Brain microvascular endothelial cell (primary cell): Measurements from ENCODE around the gene PPP1R10.

Source experiments
- DNase-seq: peaks from one replicate; pipeline ENCODE4 v3.0.0-alpha.2; 2020
- H3K27ac ChIP-seq: fragments of 250-450 bp; sonication (Bioruptor Pico); 2 replicates; pipeline ENCODE4 v1.5.1; 2020; ENCODE audit warnings: mild to moderate bottlenecking, moderate library complexity
- H3K27me3 ChIP-seq: fragments of 250-450 bp; sonication (Bioruptor Pico); replicated peaks from 2 replicates; pipeline ENCODE4 v1.5.1; 2020; ENCODE audit warnings: mild to moderate bottlenecking
- H3K36me3 ChIP-seq: fragments of 250-450 bp; sonication (Bioruptor Pico); replicated peaks from 2 replicates; pipeline ENCODE4 v1.5.1; 2020; ENCODE audit warnings: mild to moderate bottlenecking
- H3K4me3 ChIP-seq: 2 replicates; pipeline ENCODE4 v1.5.1; 2011; ENCODE audit warnings: low read depth, mild to moderate bottlenecking, control low read depth, low read length, moderate library complexity
- in situ Hi-C: cut with HindIII; loops from 2 replicates; pipeline ENCODE4 v1.10.0; 2017; ENCODE audit warnings: low sequenced_read_pairs, low pct_ligation_motif_present
- TF ChIP-seq, protein P1 (sequence below): IDR thresholded peaks from 2 replicates; pipeline ENCODE4 v1.5.1; 2011; ENCODE audit warnings: low read depth, mild to moderate bottlenecking, moderate library complexity, low read length, control low read depth, inconsistent platforms; ENCODE audit errors: missing control alignments

PPP1R10 gene

DNA sequence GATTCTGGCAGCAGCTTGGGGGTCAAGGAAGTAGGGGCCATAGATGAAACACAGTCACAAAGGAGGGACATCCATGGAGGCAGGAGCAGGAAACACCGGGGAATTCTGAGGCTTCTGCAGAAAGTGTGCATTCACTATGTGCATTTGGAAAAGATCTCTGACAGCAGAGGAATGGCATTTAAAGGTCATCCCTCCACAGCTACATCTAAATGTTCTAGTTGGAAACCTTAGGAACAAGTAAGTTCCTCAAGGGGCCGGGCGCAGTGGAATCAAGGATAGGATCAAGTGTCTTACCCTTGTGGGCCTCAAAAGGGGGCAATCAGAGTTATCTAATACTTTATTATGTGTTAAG lies 38.7 kb upstream of the PPP1R10 start:
- Histone ChIP-seq H3K27ac (no peak overlapping the region), H3K27me3 (no peaks in the 10 kb centered on the region), H3K36me3 (peaks cover 88% of the 10 kb centered on the region), H3K4me3 (no peak overlapping the region)
- DNase-seq: no peak
- in situ Hi-C loops: no loop called here
- TF ChIP-seq, protein P1, sequence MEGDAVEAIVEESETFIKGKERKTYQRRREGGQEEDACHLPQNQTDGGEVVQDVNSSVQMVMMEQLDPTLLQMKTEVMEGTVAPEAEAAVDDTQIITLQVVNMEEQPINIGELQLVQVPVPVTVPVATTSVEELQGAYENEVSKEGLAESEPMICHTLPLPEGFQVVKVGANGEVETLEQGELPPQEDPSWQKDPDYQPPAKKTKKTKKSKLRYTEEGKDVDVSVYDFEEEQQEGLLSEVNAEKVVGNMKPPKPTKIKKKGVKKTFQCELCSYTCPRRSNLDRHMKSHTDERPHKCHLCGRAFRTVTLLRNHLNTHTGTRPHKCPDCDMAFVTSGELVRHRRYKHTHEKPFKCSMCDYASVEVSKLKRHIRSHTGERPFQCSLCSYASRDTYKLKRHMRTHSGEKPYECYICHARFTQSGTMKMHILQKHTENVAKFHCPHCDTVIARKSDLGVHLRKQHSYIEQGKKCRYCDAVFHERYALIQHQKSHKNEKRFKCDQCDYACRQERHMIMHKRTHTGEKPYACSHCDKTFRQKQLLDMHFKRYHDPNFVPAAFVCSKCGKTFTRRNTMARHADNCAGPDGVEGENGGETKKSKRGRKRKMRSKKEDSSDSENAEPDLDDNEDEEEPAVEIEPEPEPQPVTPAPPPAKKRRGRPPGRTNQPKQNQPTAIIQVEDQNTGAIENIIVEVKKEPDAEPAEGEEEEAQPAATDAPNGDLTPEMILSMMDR: no peak

DNA sequence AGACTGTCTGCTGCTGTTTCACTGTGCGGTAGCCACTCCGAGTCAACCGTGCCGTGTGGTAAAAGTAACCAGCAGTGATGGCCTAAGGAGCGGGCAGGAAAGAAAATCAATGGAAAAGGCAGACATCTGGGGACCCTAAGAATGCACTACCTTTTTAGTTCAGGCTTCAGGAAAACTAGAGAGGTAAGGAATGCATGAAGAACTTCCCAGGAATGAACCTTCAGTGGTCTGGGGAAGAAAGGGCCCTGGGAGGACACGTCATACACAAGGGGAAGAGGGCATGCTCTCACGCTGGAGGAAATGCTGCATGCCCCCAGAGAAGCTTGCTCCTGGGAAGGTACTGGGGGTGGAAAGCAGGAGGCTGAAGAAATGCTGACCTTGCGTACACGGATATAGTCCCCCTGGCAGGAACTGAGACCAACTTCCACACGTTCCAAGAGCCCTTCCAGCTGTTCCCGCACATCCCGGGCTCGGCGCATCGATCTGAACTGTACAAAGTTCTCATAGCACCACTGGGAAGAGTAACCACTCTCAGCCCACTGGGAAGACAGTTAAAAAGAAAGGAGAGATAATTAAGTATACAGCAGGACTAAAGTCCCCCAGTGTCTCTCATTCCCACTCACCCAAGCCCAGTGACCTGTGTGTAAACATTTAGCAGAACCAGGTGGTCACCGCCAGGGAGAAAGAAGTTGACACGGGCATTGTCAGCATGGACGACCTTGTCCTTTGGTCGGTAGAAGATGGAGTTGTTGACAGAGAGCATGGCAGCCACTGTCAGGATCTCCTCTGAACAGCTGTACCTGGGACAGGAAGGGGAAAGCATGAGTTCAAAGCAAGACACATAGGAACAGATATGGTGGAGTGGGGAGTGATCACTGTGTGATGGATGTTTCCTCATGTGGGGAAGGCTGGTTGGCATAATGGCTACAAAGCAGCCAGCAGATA lies 38.0 kb upstream of the PPP1R10 start:
- Histone ChIP-seq H3K4me3 (no peak overlapping the region), H3K27ac (no peak overlapping the region), H3K36me3 (peaks cover 81% of the 10 kb centered on the region), H3K27me3 (no peaks in the 10 kb centered on the region)
- DNase-seq: no peak
- TF ChIP-seq, protein P1: no peak
- in situ Hi-C loops: no loop called here

DNA sequence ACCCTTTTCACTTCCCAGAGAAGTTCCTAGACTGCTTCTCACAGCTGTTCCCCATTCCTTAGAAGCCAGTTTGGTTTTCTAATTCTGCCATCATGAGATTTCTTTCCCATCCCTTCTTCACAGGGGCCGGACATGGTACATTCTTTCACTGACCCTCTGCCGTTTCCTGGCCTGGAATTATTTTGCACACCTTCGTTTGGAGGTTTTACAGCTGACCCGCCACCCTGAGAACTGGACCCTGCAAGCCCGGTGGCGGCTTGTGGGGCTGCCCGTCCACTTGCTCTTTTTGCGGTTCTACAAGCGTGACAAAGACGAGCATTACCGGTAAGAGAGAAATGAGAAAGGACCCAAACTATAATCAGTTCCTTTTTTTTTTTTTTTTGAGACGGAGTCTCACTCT lies 34.1 kb upstream of the PPP1R10 start:
- in situ Hi-C loops: no loop called here
- Histone ChIP-seq H3K36me3 (peaks cover 47% of the 10 kb centered on the region), H3K27ac (no peak overlapping the region)

DNA sequence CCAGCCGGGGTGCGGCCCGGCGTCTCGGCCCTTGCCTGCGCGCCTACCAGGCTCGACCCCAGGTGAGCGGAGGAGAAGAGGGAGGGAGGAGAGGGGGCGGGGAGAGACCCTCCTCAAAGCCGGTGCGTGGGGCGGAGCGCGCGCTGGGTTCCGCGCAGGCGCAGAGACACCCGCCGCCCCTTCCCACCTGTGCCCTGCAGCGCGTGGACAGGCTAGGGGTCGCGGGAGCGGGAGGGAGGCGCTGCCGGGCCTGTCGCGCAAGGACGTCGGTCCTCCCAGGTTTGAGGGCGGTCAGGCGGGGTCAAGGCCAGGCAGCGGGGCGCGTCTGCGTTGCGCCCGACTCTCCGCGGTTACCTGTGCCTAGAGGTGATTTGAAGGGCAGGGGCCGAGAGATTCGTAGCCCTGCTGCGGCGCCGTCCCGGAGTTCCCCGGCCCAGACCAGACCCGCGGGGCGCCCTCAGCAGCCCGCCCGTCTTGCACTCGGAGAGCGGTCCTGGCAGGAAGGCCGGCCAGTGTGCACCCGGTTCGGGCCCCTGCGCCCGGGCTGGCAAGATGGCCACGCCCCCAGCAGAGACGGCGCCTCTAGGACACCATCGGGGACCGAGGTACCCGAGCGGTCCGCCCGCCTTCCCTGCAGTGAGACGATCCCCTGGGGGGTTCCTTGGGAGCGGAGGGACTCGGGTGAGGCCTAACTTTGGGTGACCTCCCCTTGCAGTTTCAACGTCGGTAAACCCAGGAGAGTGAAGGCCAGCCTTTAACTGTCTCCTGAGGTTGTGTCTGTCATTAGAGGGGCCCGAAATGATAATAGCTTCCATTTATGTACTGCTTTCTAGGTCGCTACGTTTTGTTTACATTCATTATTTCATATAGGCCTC lies 30.4 kb upstream of the PPP1R10 start:
- Histone ChIP-seq H3K36me3 (peaks cover 13% of the 10 kb centered on the region), H3K27ac (peak overlapping the region; percentile 40), H3K4me3 (peak overlapping the region; percentile 86), H3K27me3 (no peaks in the 10 kb centered on the region)
- in situ Hi-C loops: no loop called here
- DNase-seq: peak; percentile 37
- TF ChIP-seq, protein P1: no peak

More for the DNA sequence above, 34.1 kb upstream of the PPP1R10 start:
- DNase-seq: no peak
- no peak overlapping the region for H3K4me3 ChIP-seq
- TF ChIP-seq, protein P1: no peak
- H3K27me3 ChIP-seq: no peaks in the 10 kb centered on the region

DNA sequence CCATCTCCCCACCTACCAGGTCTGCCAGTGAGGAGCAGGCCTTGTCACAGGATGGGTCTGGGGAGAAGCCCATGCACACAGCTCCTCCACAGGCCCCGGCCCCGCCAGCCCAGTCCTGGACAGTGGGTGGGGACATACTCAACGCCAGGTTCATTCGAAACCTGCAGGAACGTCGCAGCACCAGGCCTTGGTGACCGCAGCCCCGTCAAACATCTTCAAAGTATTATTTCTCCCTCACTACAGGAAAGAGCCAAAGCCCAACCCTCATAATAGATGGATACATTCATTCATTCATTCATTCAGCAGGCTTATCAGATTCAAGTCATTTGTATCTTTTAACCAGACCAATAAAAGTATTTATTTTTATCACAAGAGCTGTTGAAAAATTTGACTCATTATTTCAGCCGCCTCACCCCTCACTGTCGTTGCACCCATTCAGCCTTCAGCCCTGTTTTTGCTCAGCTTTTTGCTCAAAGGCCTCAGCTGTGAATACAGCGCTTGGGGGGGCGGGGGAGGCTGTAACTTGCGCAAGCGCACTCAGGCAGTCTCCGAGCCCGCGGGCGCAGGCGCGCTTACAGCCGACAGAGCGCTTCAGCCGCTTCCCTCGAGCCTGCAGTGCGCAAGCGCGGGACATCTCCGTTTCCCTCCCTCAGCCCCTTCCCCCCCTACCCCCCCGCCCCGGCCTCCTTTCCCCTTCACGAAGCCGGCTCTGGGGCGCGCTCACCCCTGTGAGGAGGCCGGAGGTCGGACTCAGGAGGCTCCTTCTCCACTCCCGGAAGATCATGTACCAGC lies 29.6 kb upstream of the PPP1R10 start, which contains the start of gene C6orf136:
TSS of gene C6orf136 (plus strand) at position 684 of the 792 bp plus-strand sequence. CDS start at position 783, 99 bp downstream.
- TF ChIP-seq, protein P1: no peak
- DNase-seq: peak; percentile 89
- no peaks in the 10 kb centered on the region for H3K27me3 ChIP-seq
- in situ Hi-C loops: no loop called here
- peak within 1 kb of the TSS; percentile 40 for H3K27ac ChIP-seq
- peak within 1 kb of the TSS; percentile 86 for H3K4me3 ChIP-seq
- H3K36me3 ChIP-seq: peaks cover 9% of the 10 kb centered on the region
